ENCODE data around the gene GTF3C5. TPM values are rescaled to one million over a fixed set of nuclear protein-coding genes. Genes with fewer than 3 reads are reported as not detected.
"Not testable (repeated sequence)": the region's sequence is repeated elsewhere in the genome, so short reads cannot be mapped to it uniquely, and the experiment has no call there.

GTF3C5 gene
- total RNA-seq, 1 donor from 2014 or later = 32.3 TPM

- no peak for DNase-seq (ENCODE audit: low spot score)
Measured at GRCh38 chr9:133051966-133052539, 21.3 kb downstream of the GTF3C5 start.

- DNase-seq (ENCODE audit: low spot score) = no peak
Measured at GRCh38 chr9:133054194-133054890, 23.5 kb downstream of the GTF3C5 start.

- DNase-seq (ENCODE audit: low spot score) = no peak
Measured at GRCh38 chr9:133054966-133055365, 24.2 kb downstream of the GTF3C5 start.

- no peak for DNase-seq (ENCODE audit: low spot score)
Measured at GRCh38 chr9:133055788-133056420, 25.1 kb downstream of the GTF3C5 start.

GRCh38 chr9:133056533-133056932 lies 25.7 kb downstream of the GTF3C5 start:
- no peak for DNase-seq (ENCODE audit: low spot score)

GRCh38 chr9:133057006-133057405 lies 26.2 kb downstream of the GTF3C5 start:
- no peak for DNase-seq (ENCODE audit: low spot score)

- DNase-seq (ENCODE audit: low spot score) = no peak
Measured at GRCh38 chr9:133057553-133057952, 26.8 kb downstream of the GTF3C5 start.

- DNase-seq (ENCODE audit: low spot score) = no peak
Measured at GRCh38 chr9:133058071-133058470, 27.3 kb downstream of the GTF3C5 start.

- DNase-seq (ENCODE audit: low spot score) = no peak
Measured at GRCh38 chr9:133058550-133059320, 27.9 kb downstream of the GTF3C5 start.

- DNase-seq (ENCODE audit: low spot score) = no peak
Measured at GRCh38 chr9:133059623-133060022, 28.8 kb downstream of the GTF3C5 start.

GRCh38 chr9:133060417-133060841 lies 29.6 kb downstream of the GTF3C5 start:
- DNase-seq (ENCODE audit: low spot score) = no peak

GRCh38 chr9:133061019-133061763 lies 30.4 kb downstream of the GTF3C5 start:
- DNase-seq (ENCODE audit: low spot score) = not testable (repeated sequence)

GRCh38 chr9:133061764-133062145 lies 31.0 kb downstream of the GTF3C5 start, which contains the start of gene CEL:
CEL (plus strand) TSS chr9:133061981; CDS start chr9:133062003, 22 bp downstream.
- DNase-seq (ENCODE audit: low spot score) = not testable (repeated sequence)

- not testable (repeated sequence) for DNase-seq (ENCODE audit: low spot score)
Measured at GRCh38 chr9:133062569-133062968, 31.8 kb downstream of the GTF3C5 start.

- no peak for DNase-seq (ENCODE audit: low spot score)
Measured at GRCh38 chr9:133063159-133063499, 32.3 kb downstream of the GTF3C5 start.

- DNase-seq (ENCODE audit: low spot score) = no peak
Measured at GRCh38 chr9:133063500-133064231, 32.9 kb downstream of the GTF3C5 start.

- DNase-seq (ENCODE audit: low spot score) = no peak
Measured at GRCh38 chr9:133064241-133065069, 33.7 kb downstream of the GTF3C5 start.

GRCh38 chr9:133065070-133065388 lies 34.2 kb downstream of the GTF3C5 start:
- no peak for DNase-seq (ENCODE audit: low spot score)

GRCh38 chr9:133066181-133066983 lies 35.6 kb downstream of the GTF3C5 start:
- no peak for DNase-seq (ENCODE audit: low spot score)
